Bronchial epithelial cell (primary cell): ENCODE results near the gene MRPL58. TPM values are rescaled to one million over a fixed set of nuclear protein-coding genes. Genes with fewer than 3 reads are reported as not detected.

ENCODE experiments used
- DNase-seq: peaks from one replicate; pipeline ENCODE4 v3.0.0-alpha.2; 2010; ENCODE audit warnings: low read depth
- FAIRE-seq: peaks from 2 replicates; lab custom pipeline; 2011; peaks lifted over from hg19 to GRCh38; lab: Jason Lieb, UNC
- H3K27me3 ChIP-seq: 2 replicates; pipeline ENCODE4 v1.5.1; 2011; ENCODE audit warnings: low read length; ENCODE audit not compliant: control insufficient read depth, insufficient read depth
- H3K36me3 ChIP-seq: 2 replicates; pipeline ENCODE4 v1.5.1; 2011; ENCODE audit warnings: low read length; ENCODE audit not compliant: control insufficient read depth, insufficient read depth
- H3K4me3 ChIP-seq: 2 replicates; pipeline ENCODE4 v1.5.1; 2011; ENCODE audit warnings: mild to moderate bottlenecking, low read depth, low read length, control low read depth
- CTCF ChIP-seq: IDR thresholded peaks from 2 replicates; pipeline ENCODE4 v1.5.1; 2011; ENCODE audit warnings: mild to moderate bottlenecking, moderate library complexity, low read length, control low read depth, inconsistent platforms; ENCODE audit not compliant: insufficient read depth, severe bottlenecking
- total RNA-seq: library from RNA; depleted of rRNA; stranded (reverse); fragments of >200 nt; gene quantifications from 2 replicates; pipeline ENCODE4 v1.2.1, GENCODE V29; 2014

The MRPL58 gene
- total RNA-seq, 1 donor from 2014 or later: 41.6 TPM

GRCh38 chr17:75012096-75012345 lies 449 bp upstream of the MRPL58 start:
- DNase-seq (no peak), FAIRE-seq (no peak)
- H3K4me3 ChIP-seq: peak overlapping the region; percentile 98
- peaks cover 2% of the 10 kb centered on the region for H3K36me3 ChIP-seq
- no peaks in the 10 kb centered on the region for H3K27me3 ChIP-seq
- TF ChIP-seq CTCF: no peak

- no peak for DNase-seq
- FAIRE-seq: no peak
Observed at GRCh38 chr17:75013092-75013559, 656 bp downstream of the MRPL58 start.

DNA sequence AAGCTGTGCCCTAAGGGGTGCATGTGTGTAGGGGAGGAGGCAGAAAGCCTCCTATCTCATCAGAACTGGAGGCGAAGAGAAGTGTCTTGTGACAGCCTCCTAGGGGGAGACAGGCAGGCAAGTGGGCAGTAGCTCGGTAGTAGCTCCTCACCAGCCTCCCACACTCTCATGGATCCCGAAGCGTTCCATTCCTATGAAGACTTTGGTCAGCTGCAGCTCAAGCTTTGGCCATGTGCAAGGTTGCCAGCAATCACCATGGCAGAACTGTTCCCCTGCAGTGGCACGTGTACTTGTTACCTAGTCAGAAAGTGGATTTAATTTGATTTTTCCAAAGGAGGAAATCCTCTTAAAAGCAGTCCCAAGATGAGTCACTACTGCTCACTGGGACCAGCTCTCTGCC lies 6.7 kb downstream of the MRPL58 start:
- no peak for FAIRE-seq
- H3K27me3 ChIP-seq: no peaks in the 10 kb centered on the region
- DNase-seq: no peak
- H3K4me3 ChIP-seq: no peak overlapping the region
- H3K36me3 ChIP-seq: peaks cover 13% of the 10 kb centered on the region
- no peak for TF ChIP-seq CTCF

More at GRCh38 chr17:75013092-75013559, 656 bp downstream of the MRPL58 start:
- peaks cover 2% of the 10 kb centered on the region for H3K36me3 ChIP-seq
- H3K27me3 ChIP-seq: no peaks in the 10 kb centered on the region
- peak overlapping the region; percentile 98 for H3K4me3 ChIP-seq
- TF ChIP-seq CTCF: no peak

- no peak for TF ChIP-seq CTCF
- no peak for DNase-seq
- Histone ChIP-seq H3K36me3 (peaks cover 13% of the 10 kb centered on the region), H3K27me3 (no peaks in the 10 kb centered on the region), H3K4me3 (no peak overlapping the region)
- FAIRE-seq: no peak
Observed at GRCh38 chr17:75019710-75020109, 7.2 kb downstream of the MRPL58 start.

- FAIRE-seq (no peak), DNase-seq (no peak)
- TF ChIP-seq CTCF: no peak
- Histone ChIP-seq H3K27me3 (no peaks in the 10 kb centered on the region), H3K4me3 (no peak overlapping the region), H3K36me3 (peaks cover 13% of the 10 kb centered on the region)
Observed at GRCh38 chr17:75020331-75021110, 8.1 kb downstream of the MRPL58 start.
